Measurements from ENCODE around the gene ATP9B.

- TF ChIP-seq GABPA (IDR thresholded peaks at IDR 0.05 in 1 of 2, conservative IDR thresholded peaks at IDR 0.05 in 1 of 2) = no peak
- no peak for TF ChIP-seq REST (IDR thresholded peaks at IDR 0.05)
- TF ChIP-seq CTCF (IDR thresholded peaks at IDR 0.05; ENCODE audit: low read depth, low read length, missing input control) = no peak
- TF ChIP-seq ZBTB33 (IDR thresholded peaks at IDR 0.05) = no peak
- no peak for TF ChIP-seq JUND (IDR thresholded peaks at IDR 0.05)
- TF ChIP-seq SP1 (IDR thresholded peaks at IDR 0.05) = no peak
Measured at GRCh38 chr18:79214056-79214455, 144.9 kb downstream of the ATP9B start.

All from liver (tissue), 3 donors.